DMS79 (cell line): ENCODE data around the gene UMAD1.

Experiments
- DNase-seq: peaks from one replicate; lab custom pipeline; 2025; lab: John Stamatoyannopoulos, UW

The UMAD1 gene

GRCh38 chr7:7720750-7721621 is 80.4 kb downstream of the UMAD1 start:
- no peak for DNase-seq

GRCh38 chr7:7731732-7732131 is 91.2 kb downstream of the UMAD1 start:
- DNase-seq, result no peak

- no peak for DNase-seq
Measured at GRCh38 chr7:7732621-7733281, 92.2 kb downstream of the UMAD1 start.

- no peak for DNase-seq
Measured at GRCh38 chr7:7736671-7737070, 96.1 kb downstream of the UMAD1 start.

- DNase-seq, result no peak
Measured at GRCh38 chr7:7737674-7738073, 97.1 kb downstream of the UMAD1 start.

- DNase-seq, result no peak
Measured at GRCh38 chr7:7738177-7738576, 97.6 kb downstream of the UMAD1 start.

GRCh38 chr7:7738622-7739021 is 98.1 kb downstream of the UMAD1 start:
- no peak for DNase-seq

- DNase-seq, result no peak
Measured at GRCh38 chr7:7739204-7740036, 98.9 kb downstream of the UMAD1 start.

GRCh38 chr7:7740037-7740355 is 99.4 kb downstream of the UMAD1 start:
- no peak for DNase-seq

- no peak for DNase-seq
Measured at GRCh38 chr7:7742223-7742622, 101.7 kb downstream of the UMAD1 start.

- no peak for DNase-seq
Measured at GRCh38 chr7:7745258-7745657, 104.7 kb downstream of the UMAD1 start.

- no peak for DNase-seq
Measured at GRCh38 chr7:7745966-7746365, 105.4 kb downstream of the UMAD1 start.

GRCh38 chr7:7746458-7746857 is 105.9 kb downstream of the UMAD1 start:
- DNase-seq, result no peak

GRCh38 chr7:7750571-7751242 is 110.2 kb downstream of the UMAD1 start:
- DNase-seq, result no peak

GRCh38 chr7:7751243-7752092 is 110.9 kb downstream of the UMAD1 start:
- no peak for DNase-seq

GRCh38 chr7:7756577-7756976 is 116.0 kb downstream of the UMAD1 start:
- DNase-seq, result no peak

- no peak for DNase-seq
Measured at GRCh38 chr7:7757576-7757975, 117.0 kb downstream of the UMAD1 start.

GRCh38 chr7:7761340-7761973 is 120.9 kb downstream of the UMAD1 start:
- DNase-seq, result no peak

- DNase-seq, result no peak
Measured at GRCh38 chr7:7761974-7762779, 121.6 kb downstream of the UMAD1 start.
